Panc1 (cell line): ENCODE data around the gene TENT4B. TPM values are rescaled to one million over a fixed set of nuclear protein-coding genes. Genes with fewer than 3 reads are reported as not detected.

Source experiments
- ATAC-seq: fragments of 200-7000 bp; cut with Tn5 transposase; 2 replicates; pipeline ENCODE4 v1.9.1; 2020; ENCODE audit warnings: mild to moderate bottlenecking, moderate library complexity
- BruUV-seq: library from RNA; stranded (reverse); fragments of 400-500 nt; replicated peaks from 2 replicates; lab custom pipeline; 2021; lab: Mats Ljungman, UMichigan
- CTCF ChIA-PET: fragments of 300-600 bp; sonication (Branson Sonifier 250); formaldehyde crosslinking; loops from one replicate; lab custom pipeline; 2022; ENCODE audit warnings: antibody characterized with exemption; lab: Charles Lee
- POLR2A ChIA-PET: fragments of 300-600 bp; sonication (Branson Sonifier 250); formaldehyde crosslinking; loops from one replicate; lab custom pipeline; 2022; ENCODE audit warnings: antibody characterized with exemption; lab: Charles Lee
- DNase-seq: peaks from one replicate; pipeline ENCODE4 v3.0.0-alpha.2; 2010; ENCODE audit warnings: low read depth, low spot score
- H3K27ac ChIP-seq: 2 replicates; pipeline ENCODE4 v1.5.1; 2011; ENCODE audit warnings: mild to moderate bottlenecking, low read length, inconsistent platforms
- H3K27me3 ChIP-seq: fragments of 200-500 bp; sonication (Bioruptor generic); 2 replicates; pipeline ENCODE4 v1.6.0; 2014; ENCODE audit warnings: low read length, inconsistent platforms; ENCODE audit not compliant: control insufficient read depth, insufficient read depth
- H3K36me3 ChIP-seq: fragments of 200-500 bp; sonication (Bioruptor generic); 2 replicates; pipeline ENCODE4 v1.5.1; 2014; ENCODE audit warnings: inconsistent platforms, mild to moderate bottlenecking, low read length, moderate library complexity; ENCODE audit not compliant: control insufficient read depth, insufficient read depth
- H3K4me1 ChIP-seq: 2 replicates; pipeline ENCODE4 v1.5.1; 2011; ENCODE audit warnings: inconsistent platforms, mild to moderate bottlenecking, low read length, moderate library complexity; ENCODE audit not compliant: control insufficient read depth, insufficient read depth
- H3K4me3 ChIP-seq, 2 experiments: 2 replicates each; pipeline ENCODE4 v1.5.1; 2011 to 2012; ENCODE audit warnings: low read depth in 2 of 2, low read length in 2 of 2, mild to moderate bottlenecking in 2 of 2, inconsistent platforms in 1 of 2, moderate library complexity in 1 of 2
- H3K9me3 ChIP-seq: fragments of 200-500 bp; sonication (Bioruptor generic); 2 replicates; pipeline ENCODE4 v1.5.1; 2014; ENCODE audit warnings: low read depth, mild to moderate bottlenecking, inconsistent platforms, low read length, moderate library complexity; ENCODE audit not compliant: control insufficient read depth, insufficient read depth
- POLR2AphosphoS5 ChIP-seq: IDR thresholded peaks from 2 replicates; pipeline ENCODE4 v1.6.1; 2012; ENCODE audit warnings: mild to moderate bottlenecking, low read depth, low read length, moderate library complexity
- SIN3A ChIP-seq: IDR thresholded peaks from 2 replicates; pipeline ENCODE4 v1.6.1; 2012; ENCODE audit warnings: low read depth, mild to moderate bottlenecking, low read length, moderate library complexity, borderline replicate concordance; ENCODE audit not compliant: insufficient read depth
- TCF7L2 ChIP-seq: IDR thresholded peaks from 2 replicates; pipeline ENCODE4 v1.6.1; 2011; ENCODE audit warnings: mild to moderate bottlenecking, low read depth, low read length, inconsistent platforms
- in situ Hi-C: cut with HindIII; loops from 2 replicates; pipeline ENCODE4 v1.10.0; 2016; ENCODE audit warnings: low sequenced_read_pairs, low pct_unique_long_range_greater_than_20kb
- intact Hi-C: fragments of 100-400 bp; cut with micrococcal nuclease; formaldehyde crosslinking; loops from one replicate; pipeline ENCODE4 v1.10.0; 2022; ENCODE audit not compliant: unreplicated experiment
- total RNA-seq: library from RNA; stranded (reverse); gene quantifications from one replicate; pipeline ENCODE4 v1.2.1, GENCODE V29; 2021; ENCODE audit not compliant: unreplicated experiment
- TF ChIP-seq, protein P1 (sequence below): fragments of 450-650 bp; IDR thresholded peaks from 2 replicates; pipeline ENCODE4 v1.5.1; 2017; ENCODE audit warnings: mild to moderate bottlenecking
- TF ChIP-seq, protein P2 (sequence below), 2 experiments: IDR thresholded peaks; 2 replicates each; pipeline ENCODE4 v1.6.1; 2011 to 2012; ENCODE audit warnings: low read depth in 2 of 2, control low read depth in 1 of 2, low read length in 1 of 2, mild to moderate bottlenecking in 1 of 2, moderate library complexity in 1 of 2; ENCODE audit not compliant: insufficient read depth in 1 of 2

Gene TENT4B
- total RNA-seq, 1 experiment from 2014 or later = 9.7 TPM

DNA sequence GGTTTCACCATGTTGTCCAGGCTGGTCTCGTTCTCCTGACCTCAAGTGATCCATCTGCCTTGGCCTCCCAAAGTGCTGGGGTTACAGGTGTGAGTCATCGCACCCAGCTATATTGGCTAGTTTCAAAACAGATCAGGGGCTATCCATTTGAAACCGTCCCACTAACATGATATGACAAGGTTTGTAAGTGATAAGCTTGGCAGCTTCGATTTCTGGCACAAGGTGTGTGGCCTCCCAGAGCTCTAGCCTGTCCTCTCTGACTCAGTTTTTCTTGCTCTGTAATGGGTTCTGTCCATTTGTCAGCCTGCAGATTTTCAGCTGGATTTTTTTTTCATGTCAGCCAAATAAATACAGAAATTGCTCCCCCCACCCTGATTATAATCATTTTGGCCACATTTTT, 31.8 kb upstream of the TENT4B start:
- DNase-seq (no peak), ATAC-seq (no peak)
- Histone ChIP-seq H3K36me3 (no peaks in the 10 kb centered on the region), H3K4me3 (no peak overlapping the region), H3K4me1 (no peaks in the 10 kb centered on the region), H3K9me3 (no peaks in the 10 kb centered on the region), H3K27me3 (no peaks in the 10 kb centered on the region), H3K27ac (no peak overlapping the region)
- no TSS peak for BruUV-seq
- CTCF ChIA-PET = no interaction called here
- TF ChIP-seq POLR2AphosphoS5 = no peak
- TF ChIP-seq TCF7L2 = no peak
- TF ChIP-seq, protein P1, sequence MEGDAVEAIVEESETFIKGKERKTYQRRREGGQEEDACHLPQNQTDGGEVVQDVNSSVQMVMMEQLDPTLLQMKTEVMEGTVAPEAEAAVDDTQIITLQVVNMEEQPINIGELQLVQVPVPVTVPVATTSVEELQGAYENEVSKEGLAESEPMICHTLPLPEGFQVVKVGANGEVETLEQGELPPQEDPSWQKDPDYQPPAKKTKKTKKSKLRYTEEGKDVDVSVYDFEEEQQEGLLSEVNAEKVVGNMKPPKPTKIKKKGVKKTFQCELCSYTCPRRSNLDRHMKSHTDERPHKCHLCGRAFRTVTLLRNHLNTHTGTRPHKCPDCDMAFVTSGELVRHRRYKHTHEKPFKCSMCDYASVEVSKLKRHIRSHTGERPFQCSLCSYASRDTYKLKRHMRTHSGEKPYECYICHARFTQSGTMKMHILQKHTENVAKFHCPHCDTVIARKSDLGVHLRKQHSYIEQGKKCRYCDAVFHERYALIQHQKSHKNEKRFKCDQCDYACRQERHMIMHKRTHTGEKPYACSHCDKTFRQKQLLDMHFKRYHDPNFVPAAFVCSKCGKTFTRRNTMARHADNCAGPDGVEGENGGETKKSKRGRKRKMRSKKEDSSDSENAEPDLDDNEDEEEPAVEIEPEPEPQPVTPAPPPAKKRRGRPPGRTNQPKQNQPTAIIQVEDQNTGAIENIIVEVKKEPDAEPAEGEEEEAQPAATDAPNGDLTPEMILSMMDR = no peak
- TF ChIP-seq SIN3A = no peak
- TF ChIP-seq, protein P2, sequence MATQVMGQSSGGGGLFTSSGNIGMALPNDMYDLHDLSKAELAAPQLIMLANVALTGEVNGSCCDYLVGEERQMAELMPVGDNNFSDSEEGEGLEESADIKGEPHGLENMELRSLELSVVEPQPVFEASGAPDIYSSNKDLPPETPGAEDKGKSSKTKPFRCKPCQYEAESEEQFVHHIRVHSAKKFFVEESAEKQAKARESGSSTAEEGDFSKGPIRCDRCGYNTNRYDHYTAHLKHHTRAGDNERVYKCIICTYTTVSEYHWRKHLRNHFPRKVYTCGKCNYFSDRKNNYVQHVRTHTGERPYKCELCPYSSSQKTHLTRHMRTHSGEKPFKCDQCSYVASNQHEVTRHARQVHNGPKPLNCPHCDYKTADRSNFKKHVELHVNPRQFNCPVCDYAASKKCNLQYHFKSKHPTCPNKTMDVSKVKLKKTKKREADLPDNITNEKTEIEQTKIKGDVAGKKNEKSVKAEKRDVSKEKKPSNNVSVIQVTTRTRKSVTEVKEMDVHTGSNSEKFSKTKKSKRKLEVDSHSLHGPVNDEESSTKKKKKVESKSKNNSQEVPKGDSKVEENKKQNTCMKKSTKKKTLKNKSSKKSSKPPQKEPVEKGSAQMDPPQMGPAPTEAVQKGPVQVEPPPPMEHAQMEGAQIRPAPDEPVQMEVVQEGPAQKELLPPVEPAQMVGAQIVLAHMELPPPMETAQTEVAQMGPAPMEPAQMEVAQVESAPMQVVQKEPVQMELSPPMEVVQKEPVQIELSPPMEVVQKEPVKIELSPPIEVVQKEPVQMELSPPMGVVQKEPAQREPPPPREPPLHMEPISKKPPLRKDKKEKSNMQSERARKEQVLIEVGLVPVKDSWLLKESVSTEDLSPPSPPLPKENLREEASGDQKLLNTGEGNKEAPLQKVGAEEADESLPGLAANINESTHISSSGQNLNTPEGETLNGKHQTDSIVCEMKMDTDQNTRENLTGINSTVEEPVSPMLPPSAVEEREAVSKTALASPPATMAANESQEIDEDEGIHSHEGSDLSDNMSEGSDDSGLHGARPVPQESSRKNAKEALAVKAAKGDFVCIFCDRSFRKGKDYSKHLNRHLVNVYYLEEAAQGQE (IDR thresholded peaks at IDR 0.05; ENCODE audit: insufficient read depth in 1 of 2, low read depth in 2 of 2, low read length in 1 of 2) = no peak
- intact Hi-C loops (no loop called here), in situ Hi-C loops (no loop called here)
- POLR2A ChIA-PET = interaction anchor here (0.6 kb wide), 1 partner anchor 137 kb away, joined by 6 read pairs; no protein-coding TSS in a partner anchor

DNA sequence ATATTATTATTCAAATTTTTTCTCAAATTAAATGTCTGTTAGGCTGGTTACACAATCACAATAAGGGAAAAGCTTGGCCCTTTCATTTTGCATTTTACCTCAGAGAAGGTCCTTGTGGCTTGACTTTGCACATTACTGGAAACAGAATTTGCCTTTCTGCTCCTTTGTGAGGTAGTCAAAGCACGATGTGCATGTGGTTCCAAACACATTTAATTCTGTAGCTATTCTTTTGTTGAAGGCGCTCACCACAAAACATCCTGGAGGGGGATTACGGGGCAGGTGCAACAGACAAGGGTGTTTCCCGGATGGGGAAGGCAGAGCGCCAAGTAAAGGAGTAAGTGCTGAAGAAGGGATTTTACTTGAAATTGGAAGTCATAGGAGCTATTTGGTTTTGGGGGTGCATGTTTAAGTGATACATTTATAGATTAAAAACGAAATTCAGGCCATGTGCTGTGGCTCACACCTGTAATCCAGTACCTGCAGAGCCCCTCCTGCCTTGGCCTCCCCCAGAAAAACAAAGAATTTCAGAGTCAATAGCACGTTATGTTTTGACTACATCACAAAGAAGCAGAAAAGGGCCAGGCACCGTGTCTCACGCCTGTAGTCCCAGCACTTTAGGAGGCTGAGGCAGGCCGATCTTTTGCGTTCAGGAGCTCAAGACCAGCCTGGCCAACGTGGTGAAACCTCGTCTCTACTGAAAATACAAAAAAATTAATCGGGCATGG, 31.2 kb upstream of the TENT4B start:
- BruUV-seq = no TSS peak
- POLR2A ChIA-PET = interaction anchor here (0.6 kb wide), 1 partner anchor 136 kb away, joined by 6 read pairs; no protein-coding TSS in a partner anchor
- no peak overlapping the region for H3K27ac ChIP-seq
- H3K27me3 ChIP-seq = no peaks in the 10 kb centered on the region
- in situ Hi-C loops (no loop called here), intact Hi-C loops (no loop called here)
- no peaks in the 10 kb centered on the region for H3K9me3 ChIP-seq
- TF ChIP-seq, protein P1 = no peak
- TF ChIP-seq SIN3A (no peak), POLR2AphosphoS5 (no peak)
- TF ChIP-seq, protein P2 (IDR thresholded peaks at IDR 0.05; ENCODE audit: insufficient read depth in 1 of 2, low read depth in 2 of 2, low read length in 1 of 2) = no peak
- H3K4me3 ChIP-seq = no peak overlapping the region
- CTCF ChIA-PET = no interaction called here
- H3K4me1 ChIP-seq = no peaks in the 10 kb centered on the region
- ATAC-seq (no peak), DNase-seq (no peak)
- no peaks in the 10 kb centered on the region for H3K36me3 ChIP-seq
